Stomach (tissue), 4 donors: ENCODE data around the gene KIR2DL4.
"Not testable (repeated sequence)": the region's sequence is repeated elsewhere in the genome, so short reads cannot be mapped to it uniquely, and the experiment has no call there.

Source experiments
- CTCF ChIP-seq, 7 experiments: fragments of 450-650 bp in 4 of 7; fragments of 200-600 bp in 3 of 7; sonication (generic) in 3 of 7; IDR thresholded peaks; one replicate each; pipeline ENCODE4 v1.5.1; 2016 to 2019; ENCODE audit warnings: antibody characterized with exemption in 7 of 7, control low read depth in 2 of 7, mild to moderate bottlenecking in 1 of 7
- EP300 ChIP-seq: sonication (generic); formaldehyde crosslinking; IDR thresholded peaks from one replicate; pipeline ENCODE4 v1.6.1; 2017; ENCODE audit warnings: antibody characterized with exemption
- POLR2A ChIP-seq, 4 donors: fragments of 450-650 bp; IDR thresholded peaks; one replicate each; pipeline ENCODE4 v1.6.1; 2016; ENCODE audit warnings: antibody characterized with exemption in 4 of 4, control low read depth in 2 of 4, mild to moderate bottlenecking in 1 of 4, moderate library complexity in 1 of 4

DNA sequence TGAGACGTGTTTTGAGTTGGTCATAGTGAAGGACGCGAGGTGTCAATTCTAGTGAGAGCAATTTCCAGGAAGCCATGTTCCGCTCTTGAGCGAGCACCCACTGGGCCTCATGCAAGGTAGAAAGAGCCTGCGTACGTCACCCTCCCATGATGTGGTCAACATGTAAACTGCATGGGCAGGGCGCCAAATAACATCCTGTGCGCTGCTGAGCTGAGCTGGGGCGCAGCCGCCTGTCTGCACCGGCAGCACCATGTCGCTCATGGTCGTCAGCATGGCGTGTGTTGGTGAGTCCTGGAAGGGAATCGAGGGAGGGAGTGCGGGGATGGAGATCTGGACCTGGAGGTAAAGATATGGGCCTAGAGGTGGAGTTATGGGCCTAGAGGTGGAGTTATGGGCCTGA is 12.8 kb downstream of the KIR2DL4 start, which contains the start of gene KIR3DL1:
- TF ChIP-seq CTCF (IDR thresholded peaks at IDR 0.05); EP300; POLR2A (IDR thresholded peaks at IDR 0.05): not testable (repeated sequence)
